Bronchial epithelial cell (primary cell): ENCODE data around the gene LONRF2. TPM values are rescaled to one million over a fixed set of nuclear protein-coding genes. Genes with fewer than 3 reads are reported as not detected.

Experiments
- DNase-seq: peaks from one replicate; pipeline ENCODE4 v3.0.0-alpha.2; 2010; ENCODE audit warnings: low read depth
- FAIRE-seq: peaks from 2 replicates; lab custom pipeline; 2011; peaks lifted over from hg19 to GRCh38; lab: Jason Lieb, UNC
- H3K27me3 ChIP-seq: 2 replicates; pipeline ENCODE4 v1.5.1; 2011; ENCODE audit warnings: low read length; ENCODE audit not compliant: control insufficient read depth, insufficient read depth
- H3K36me3 ChIP-seq: 2 replicates; pipeline ENCODE4 v1.5.1; 2011; ENCODE audit warnings: low read length; ENCODE audit not compliant: control insufficient read depth, insufficient read depth
- H3K4me3 ChIP-seq: 2 replicates; pipeline ENCODE4 v1.5.1; 2011; ENCODE audit warnings: mild to moderate bottlenecking, low read depth, low read length, control low read depth
- total RNA-seq: library from RNA; depleted of rRNA; stranded (reverse); fragments of >200 nt; gene quantifications from 2 replicates; pipeline ENCODE4 v1.2.1, GENCODE V29; 2014
- TF ChIP-seq, protein P1 (sequence below): IDR thresholded peaks from 2 replicates; pipeline ENCODE4 v1.5.1; 2011; ENCODE audit warnings: mild to moderate bottlenecking, moderate library complexity, low read length, control low read depth, inconsistent platforms; ENCODE audit not compliant: insufficient read depth, severe bottlenecking

LONRF2 gene
- total RNA-seq, 1 donor from 2014 or later, result not detected

GRCh38 chr2:100309311-100309710 is 13.0 kb downstream of the LONRF2 start:
- H3K27me3 ChIP-seq, result no peaks in the 10 kb centered on the region
- no peaks in the 10 kb centered on the region for H3K36me3 ChIP-seq
- TF ChIP-seq, protein P1, sequence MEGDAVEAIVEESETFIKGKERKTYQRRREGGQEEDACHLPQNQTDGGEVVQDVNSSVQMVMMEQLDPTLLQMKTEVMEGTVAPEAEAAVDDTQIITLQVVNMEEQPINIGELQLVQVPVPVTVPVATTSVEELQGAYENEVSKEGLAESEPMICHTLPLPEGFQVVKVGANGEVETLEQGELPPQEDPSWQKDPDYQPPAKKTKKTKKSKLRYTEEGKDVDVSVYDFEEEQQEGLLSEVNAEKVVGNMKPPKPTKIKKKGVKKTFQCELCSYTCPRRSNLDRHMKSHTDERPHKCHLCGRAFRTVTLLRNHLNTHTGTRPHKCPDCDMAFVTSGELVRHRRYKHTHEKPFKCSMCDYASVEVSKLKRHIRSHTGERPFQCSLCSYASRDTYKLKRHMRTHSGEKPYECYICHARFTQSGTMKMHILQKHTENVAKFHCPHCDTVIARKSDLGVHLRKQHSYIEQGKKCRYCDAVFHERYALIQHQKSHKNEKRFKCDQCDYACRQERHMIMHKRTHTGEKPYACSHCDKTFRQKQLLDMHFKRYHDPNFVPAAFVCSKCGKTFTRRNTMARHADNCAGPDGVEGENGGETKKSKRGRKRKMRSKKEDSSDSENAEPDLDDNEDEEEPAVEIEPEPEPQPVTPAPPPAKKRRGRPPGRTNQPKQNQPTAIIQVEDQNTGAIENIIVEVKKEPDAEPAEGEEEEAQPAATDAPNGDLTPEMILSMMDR, result no peak
- DNase-seq, result no peak
- FAIRE-seq, result no peak
- no peak overlapping the region for H3K4me3 ChIP-seq

DNA sequence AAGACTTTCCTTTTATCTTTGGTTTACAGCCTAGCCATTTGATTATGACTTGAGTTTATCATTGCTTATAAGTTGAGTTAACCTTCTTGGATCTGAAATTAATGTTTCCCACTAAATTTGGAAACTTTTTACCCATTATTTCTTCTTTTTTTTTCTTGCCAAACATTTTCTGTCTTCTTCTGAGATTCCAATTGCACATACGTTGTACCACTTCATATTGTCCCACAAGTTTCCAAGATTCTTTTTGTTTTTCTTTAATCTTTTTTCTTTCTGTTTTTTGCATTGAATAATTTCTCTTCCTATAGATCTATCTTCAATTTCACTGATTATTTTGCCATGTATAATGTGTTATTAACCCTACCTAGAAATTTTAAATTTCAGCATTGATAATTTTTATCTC is 18.6 kb downstream of the LONRF2 start:
- Histone ChIP-seq H3K4me3 (no peak overlapping the region), H3K27me3 (peaks cover 1% of the 10 kb centered on the region), H3K36me3 (no peaks in the 10 kb centered on the region)
- TF ChIP-seq, protein P1, result no peak
- FAIRE-seq (no peak), DNase-seq (no peak)

DNA sequence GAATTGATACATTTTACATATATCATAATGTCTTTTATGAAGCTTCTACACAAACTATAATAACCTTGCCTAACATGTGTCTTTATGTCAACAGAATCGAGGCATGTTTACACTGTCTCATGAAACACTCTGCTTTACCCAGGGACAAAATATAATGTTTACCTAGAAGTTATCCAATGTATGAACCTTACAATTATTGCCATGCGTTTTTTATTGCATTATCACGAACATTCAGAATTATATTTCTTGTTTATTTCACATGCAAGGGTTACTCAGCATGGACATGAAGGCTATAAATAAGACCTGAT is 19.8 kb downstream of the LONRF2 start:
- no peak overlapping the region for H3K4me3 ChIP-seq
- no peaks in the 10 kb centered on the region for H3K36me3 ChIP-seq
- H3K27me3 ChIP-seq, result peaks cover 1% of the 10 kb centered on the region
- FAIRE-seq, result no peak
- TF ChIP-seq, protein P1, result no peak
- no peak for DNase-seq

DNA sequence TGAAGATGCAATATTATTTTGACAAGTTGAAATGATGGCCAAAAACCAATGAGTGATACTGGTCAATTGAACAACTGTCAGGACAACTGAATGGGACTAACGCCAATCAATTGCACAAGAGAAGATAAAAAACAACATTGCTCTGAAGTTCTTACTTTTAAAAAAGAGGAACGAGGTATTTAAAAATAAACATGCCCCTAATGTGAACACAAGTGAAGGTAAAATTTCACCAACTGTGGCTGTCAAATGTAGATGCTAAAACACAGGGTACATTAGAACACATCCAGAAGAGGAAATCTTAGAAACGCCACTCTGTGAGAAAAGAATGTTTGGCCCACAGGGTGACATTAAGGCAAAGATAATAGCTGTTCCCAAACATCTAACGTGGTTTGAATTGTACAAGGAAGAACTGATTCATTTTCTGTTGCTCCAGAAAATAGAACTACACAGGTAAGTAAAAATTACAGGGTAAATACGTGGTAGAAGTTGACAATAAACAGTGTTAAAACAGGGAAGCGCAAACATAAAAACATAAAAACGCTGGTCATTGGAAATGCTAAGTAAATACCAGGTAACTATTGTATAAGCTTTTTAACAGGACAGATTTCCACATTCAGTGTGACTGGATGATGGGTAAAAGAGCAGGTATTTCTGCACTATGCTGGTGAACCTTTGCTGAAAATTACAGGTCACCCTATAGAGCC is 20.3 kb downstream of the LONRF2 start:
- no peak overlapping the region for H3K4me3 ChIP-seq
- TF ChIP-seq, protein P1, result no peak
- H3K27me3 ChIP-seq, result peaks cover 1% of the 10 kb centered on the region
- FAIRE-seq (no peak), DNase-seq (no peak)
- H3K36me3 ChIP-seq, result no peaks in the 10 kb centered on the region

- Histone ChIP-seq H3K4me3 (no peak overlapping the region), H3K27me3 (peaks cover 1% of the 10 kb centered on the region), H3K36me3 (no peaks in the 10 kb centered on the region)
- TF ChIP-seq, protein P1, result no peak
- no peak for FAIRE-seq
- no peak for DNase-seq
Measured at GRCh38 chr2:100299548-100299947, 22.8 kb downstream of the LONRF2 start.

GRCh38 chr2:100297511-100297910 is 24.8 kb downstream of the LONRF2 start:
- no peak for FAIRE-seq
- no peak overlapping the region for H3K4me3 ChIP-seq
- TF ChIP-seq, protein P1, result no peak

More at GRCh38 chr2:100297511-100297910, 24.8 kb downstream of the LONRF2 start:
- Histone ChIP-seq H3K27me3 (peaks cover 1% of the 10 kb centered on the region), H3K36me3 (no peaks in the 10 kb centered on the region)
- no peak for DNase-seq
